HEK293 (cell line): ENCODE data around the gene SHC3.

Source experiments
- CTCF ChIA-PET: fragments of 350-600 bp; formaldehyde crosslinking; extraction: SDS; loops from one replicate; lab custom pipeline; 2021; ENCODE audit warnings: antibody characterized with exemption; lab: Yijun Ruan, JAX
- POLR2A ChIA-PET: fragments of 300-600 bp; formaldehyde crosslinking; extraction: SDS; loops from one replicate; lab custom pipeline; 2020; ENCODE audit warnings: antibody characterized with exemption, inconsistent platforms; lab: Yijun Ruan, JAX
- H3K27ac ChIP-seq: fragments of 200-500 bp; sonication (Bioruptor generic); 2 replicates; pipeline ENCODE4 v1.5.1; 2014; ENCODE audit warnings: low read depth, low read length, control low read depth, inconsistent platforms; ENCODE audit errors: extremely low read depth
- H3K36me3 ChIP-seq, 2 experiments: fragments of 200-500 bp in 1 of 2; sonication (Bioruptor generic) in 1 of 2; 1 replicate in 1 of 2; 2 replicates in 1 of 2; pipeline ENCODE4 v1.5.1; 2014 to 2017; ENCODE audit warnings: inconsistent platforms in 2 of 2, low read length in 2 of 2; ENCODE audit not compliant: control insufficient read depth in 2 of 2, insufficient read depth in 1 of 2
- H3K4me1 ChIP-seq: fragments of 200-500 bp; sonication (Bioruptor generic); 2 replicates; pipeline ENCODE4 v1.5.1; 2014; ENCODE audit warnings: mild to moderate bottlenecking, low read length, inconsistent platforms; ENCODE audit not compliant: control insufficient read depth, insufficient read depth
- H3K4me3 ChIP-seq: 2 replicates; pipeline ENCODE4 v1.5.1; 2011; ENCODE audit warnings: low read depth, mild to moderate bottlenecking, control low read depth, low read length, moderate library complexity
- H3K9me3 ChIP-seq: fragments of 200-500 bp; sonication (Bioruptor generic); 2 replicates; pipeline ENCODE4 v1.5.1; 2014; ENCODE audit warnings: low read depth, low read length, inconsistent platforms; ENCODE audit not compliant: control insufficient read depth, insufficient read depth
- HOXA7 ChIP-seq: sonication (generic); formaldehyde crosslinking; IDR thresholded peaks from 2 replicates; pipeline ENCODE4 v1.8.1; 2022; ENCODE audit warnings: missing genetic modification reagents, borderline replicate concordance
- IKZF3 ChIP-seq: fragments of 450-650 bp; IDR thresholded peaks from 2 replicates; pipeline ENCODE4 v1.5.0; 2018; ENCODE audit warnings: missing biosample characterization, mild to moderate bottlenecking, missing genetic modification characterization, moderate library complexity
- KLF1 ChIP-seq: fragments of 450-650 bp; formaldehyde crosslinking; IDR thresholded peaks from 2 replicates; pipeline ENCODE4 v1.5.1; 2016; ENCODE audit warnings: missing biosample characterization, missing genetic modification characterization
- OSR2 ChIP-seq: fragments of 450-650 bp; formaldehyde crosslinking; IDR thresholded peaks from 2 replicates; pipeline ENCODE4 v1.5.1; 2016; ENCODE audit warnings: missing biosample characterization, missing genetic modification characterization
- REPIN1 ChIP-seq: fragments of 450-650 bp; formaldehyde crosslinking; IDR thresholded peaks from 2 replicates; pipeline ENCODE4 v1.5.1; 2017; ENCODE audit warnings: missing biosample characterization, missing genetic modification characterization, low read depth
- ZBTB1 ChIP-seq: fragments of 450-650 bp; formaldehyde crosslinking; IDR thresholded peaks from 2 replicates; pipeline ENCODE4 v1.5.1; 2016; ENCODE audit warnings: missing biosample characterization, missing genetic modification characterization
- ZBTB17 ChIP-seq: fragments of 450-650 bp; formaldehyde crosslinking; IDR thresholded peaks from 2 replicates; pipeline ENCODE4 v1.5.1; 2016; ENCODE audit warnings: missing biosample characterization, missing genetic modification characterization
- ZBTB48 ChIP-seq: fragments of 450-650 bp; formaldehyde crosslinking; IDR thresholded peaks from 2 replicates; pipeline ENCODE4 v1.5.1; 2016; ENCODE audit warnings: missing biosample characterization, missing genetic modification characterization
- ZBTB6 ChIP-seq: fragments of 450-650 bp; formaldehyde crosslinking; IDR thresholded peaks from 2 replicates; pipeline ENCODE4 v1.5.1; 2017; ENCODE audit warnings: missing biosample characterization, missing genetic modification characterization
- ZBTB7A ChIP-seq: fragments of 450-650 bp; formaldehyde crosslinking; IDR thresholded peaks from 2 replicates; pipeline ENCODE4 v1.5.1; 2016; ENCODE audit warnings: low read depth, missing biosample characterization, missing genetic modification characterization
- ZFP41 ChIP-seq: fragments of 450-650 bp; formaldehyde crosslinking; IDR thresholded peaks from 2 replicates; pipeline ENCODE4 v1.5.1; 2016; ENCODE audit warnings: missing biosample characterization, missing genetic modification characterization, borderline replicate concordance
- ZNF19 ChIP-seq: fragments of 450-650 bp; formaldehyde crosslinking; IDR thresholded peaks from 2 replicates; pipeline ENCODE4; 2016; ENCODE audit warnings: missing biosample characterization, missing genetic modification characterization, low read depth
- ZNF2 ChIP-seq: fragments of 450-650 bp; formaldehyde crosslinking; IDR thresholded peaks from 2 replicates; pipeline ENCODE4 v1.5.1; 2016; ENCODE audit warnings: missing biosample characterization, missing genetic modification characterization
- ZNF302 ChIP-seq: fragments of 450-650 bp; formaldehyde crosslinking; IDR thresholded peaks from 2 replicates; pipeline ENCODE4 v1.5.1; 2016; ENCODE audit warnings: missing biosample characterization, missing genetic modification characterization, low read depth
- ZNF394 ChIP-seq: fragments of 450-650 bp; formaldehyde crosslinking; IDR thresholded peaks from 2 replicates; pipeline ENCODE4 v1.5.1; 2016; ENCODE audit warnings: missing biosample characterization, missing genetic modification characterization, mild to moderate bottlenecking, moderate library complexity, borderline replicate concordance
- ZNF521 ChIP-seq: fragments of 450-650 bp; formaldehyde crosslinking; IDR thresholded peaks from 2 replicates; pipeline ENCODE4 v1.5.1; 2017; ENCODE audit warnings: missing biosample characterization, mild to moderate bottlenecking, missing genetic modification characterization
- ZNF544 ChIP-seq: fragments of 450-650 bp; formaldehyde crosslinking; IDR thresholded peaks from 2 replicates; pipeline ENCODE4 v1.5.0; 2017; ENCODE audit warnings: missing biosample characterization, missing genetic modification characterization
- ZNF549 ChIP-seq: fragments of 450-650 bp; IDR thresholded peaks from 2 replicates; pipeline ENCODE4 v1.5.1; 2018; ENCODE audit warnings: missing biosample characterization, missing genetic modification characterization, mild to moderate bottlenecking, inconsistent platforms, moderate library complexity
- ZNF558 ChIP-seq: fragments of 450-650 bp; formaldehyde crosslinking; IDR thresholded peaks from 2 replicates; pipeline ENCODE4 v1.5.1; 2016; ENCODE audit warnings: missing biosample characterization, missing genetic modification characterization
- ZNF624 ChIP-seq: fragments of 450-650 bp; formaldehyde crosslinking; IDR thresholded peaks from 2 replicates; pipeline ENCODE4 v1.5.1; 2017; ENCODE audit warnings: missing biosample characterization, missing genetic modification characterization
- ZNF792 ChIP-seq: fragments of 450-650 bp; formaldehyde crosslinking; IDR thresholded peaks from 2 replicates; pipeline ENCODE4 v1.5.1; 2016; ENCODE audit warnings: missing biosample characterization, missing genetic modification characterization
- TF ChIP-seq, protein P1 (sequence below): fragments of 450-650 bp; formaldehyde crosslinking; IDR thresholded peaks from 2 replicates; pipeline ENCODE4 v1.5.1; 2016; ENCODE audit warnings: missing biosample characterization, missing genetic modification characterization
- TF ChIP-seq, protein P2 (sequence below): fragments of 450-650 bp; formaldehyde crosslinking; conservative IDR thresholded peaks from 2 replicates; pipeline ENCODE4 v1.5.1; 2016; ENCODE audit warnings: low read depth, missing biosample characterization, missing genetic modification characterization

Gene SHC3

GRCh38 chr9:89144238-89144637 is 34.4 kb downstream of the SHC3 start (continued):
- TF ChIP-seq ZBTB1 (tag by site-specific recombination): no peak

GRCh38 chr9:89143266-89143665 is 35.4 kb downstream of the SHC3 start:
- POLR2A ChIA-PET: no interaction called here
- no peak overlapping the region for H3K4me3 ChIP-seq
- H3K27ac ChIP-seq: no peak overlapping the region
- no peaks in the 10 kb centered on the region for H3K4me1 ChIP-seq
- H3K36me3 ChIP-seq: no peaks in the 10 kb centered on the region
- no peak for TF ChIP-seq IKZF3 (tag by site-specific recombination)
- TF ChIP-seq ZBTB48 (tag by site-specific recombination): no peak
- no peak for TF ChIP-seq ZNF521
- no peak for TF ChIP-seq ZNF549 (tag by site-specific recombination)
- TF ChIP-seq ZNF792 (tag by site-specific recombination): no peak
- no peak for TF ChIP-seq OSR2 (tag by site-specific recombination)
- TF ChIP-seq, all 188 proteins: peak for 0
- CTCF ChIA-PET: no interaction called here
- no peaks in the 10 kb centered on the region for H3K9me3 ChIP-seq

- H3K4me1 ChIP-seq: no peaks in the 10 kb centered on the region
- ChIA-PET POLR2A (no interaction called here), CTCF (no interaction called here)
- no peaks in the 10 kb centered on the region for H3K36me3 ChIP-seq
- no peak for TF ChIP-seq OSR2 (tag by site-specific recombination)
- no peak for TF ChIP-seq ZBTB7A (tag by site-specific recombination)
- no peak for TF ChIP-seq ZNF394 (tag by site-specific recombination)
- TF ChIP-seq KLF1 (tag by site-specific recombination): no peak
- no peak for TF ChIP-seq ZNF302 (tag by site-specific recombination)
- TF ChIP-seq, protein P1, sequence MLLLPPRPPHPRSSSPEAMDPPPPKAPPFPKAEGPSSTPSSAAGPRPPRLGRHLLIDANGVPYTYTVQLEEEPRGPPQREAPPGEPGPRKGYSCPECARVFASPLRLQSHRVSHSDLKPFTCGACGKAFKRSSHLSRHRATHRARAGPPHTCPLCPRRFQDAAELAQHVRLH (tag by site-specific recombination): no peak
- no peak for TF ChIP-seq ZNF558 (tag by site-specific recombination)
- TF ChIP-seq ZNF19: no peak
- no peak for TF ChIP-seq ZFP41 (tag by site-specific recombination)
- no peak overlapping the region for H3K27ac ChIP-seq
- H3K4me3 ChIP-seq: no peak overlapping the region
- no peaks in the 10 kb centered on the region for H3K9me3 ChIP-seq
Measured at GRCh38 chr9:89139455-89139854, 39.2 kb downstream of the SHC3 start.

DNA sequence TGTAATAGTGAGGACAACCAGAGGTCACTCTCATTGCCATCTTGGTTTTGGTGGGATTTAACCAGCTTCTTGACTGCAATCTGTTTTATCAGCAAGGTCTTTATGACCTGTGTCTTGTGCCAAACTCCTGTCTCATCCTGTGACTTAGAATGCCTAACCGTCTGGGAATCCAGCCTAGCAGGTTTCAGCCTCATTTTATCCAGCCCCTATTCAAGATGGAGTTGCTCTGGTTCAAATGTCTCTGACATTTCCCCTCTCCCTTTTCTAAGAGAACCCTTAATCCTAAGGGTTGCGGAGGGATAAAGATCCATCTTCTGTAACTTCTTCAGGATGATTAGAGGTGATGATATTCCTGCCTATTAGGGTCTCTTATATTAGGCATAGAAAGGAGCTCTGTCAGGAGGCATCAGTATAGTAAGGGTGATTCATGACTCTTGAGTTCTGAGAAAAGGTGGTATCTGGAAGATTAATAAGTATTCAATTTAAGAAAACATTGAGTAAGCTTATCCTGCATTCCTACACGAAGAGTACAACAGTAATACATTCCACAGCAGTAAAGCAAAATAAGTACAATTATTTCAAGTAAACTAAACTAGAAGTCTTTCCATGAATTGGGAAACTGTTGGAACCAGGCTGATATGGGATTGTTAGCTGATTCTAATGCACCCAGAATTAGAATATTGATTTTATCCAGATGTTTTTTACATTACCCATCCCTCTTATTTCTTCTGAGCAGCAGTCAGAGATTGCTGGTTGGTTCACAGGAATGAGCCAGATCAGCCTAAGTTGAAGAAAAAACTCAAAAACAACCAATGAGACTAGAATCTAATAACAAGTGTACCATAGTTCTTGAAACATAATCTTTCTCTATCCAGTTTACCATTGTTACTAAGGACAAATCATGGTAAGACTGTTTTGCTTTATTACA is 39.9 kb downstream of the SHC3 start:
- POLR2A ChIA-PET: no interaction called here
- Histone ChIP-seq H3K4me3 (no peak overlapping the region), H3K27ac (no peak overlapping the region), H3K9me3 (no peaks in the 10 kb centered on the region), H3K4me1 (no peaks in the 10 kb centered on the region), H3K36me3 (no peaks in the 10 kb centered on the region)
- CTCF ChIA-PET: interaction anchor here (0.6 kb wide), 1 partner anchor 1709 kb away, joined by 3 read pairs; no protein-coding TSS in a partner anchor
- no peak for TF ChIP-seq ZNF624 (tag by site-specific recombination)
- TF ChIP-seq HOXA7: no peak
- TF ChIP-seq ZNF2 (tag by site-specific recombination): no peak
- no peak for TF ChIP-seq ZNF544 (tag by site-specific recombination)
- no peak for TF ChIP-seq ZBTB6
- TF ChIP-seq, protein P2, sequence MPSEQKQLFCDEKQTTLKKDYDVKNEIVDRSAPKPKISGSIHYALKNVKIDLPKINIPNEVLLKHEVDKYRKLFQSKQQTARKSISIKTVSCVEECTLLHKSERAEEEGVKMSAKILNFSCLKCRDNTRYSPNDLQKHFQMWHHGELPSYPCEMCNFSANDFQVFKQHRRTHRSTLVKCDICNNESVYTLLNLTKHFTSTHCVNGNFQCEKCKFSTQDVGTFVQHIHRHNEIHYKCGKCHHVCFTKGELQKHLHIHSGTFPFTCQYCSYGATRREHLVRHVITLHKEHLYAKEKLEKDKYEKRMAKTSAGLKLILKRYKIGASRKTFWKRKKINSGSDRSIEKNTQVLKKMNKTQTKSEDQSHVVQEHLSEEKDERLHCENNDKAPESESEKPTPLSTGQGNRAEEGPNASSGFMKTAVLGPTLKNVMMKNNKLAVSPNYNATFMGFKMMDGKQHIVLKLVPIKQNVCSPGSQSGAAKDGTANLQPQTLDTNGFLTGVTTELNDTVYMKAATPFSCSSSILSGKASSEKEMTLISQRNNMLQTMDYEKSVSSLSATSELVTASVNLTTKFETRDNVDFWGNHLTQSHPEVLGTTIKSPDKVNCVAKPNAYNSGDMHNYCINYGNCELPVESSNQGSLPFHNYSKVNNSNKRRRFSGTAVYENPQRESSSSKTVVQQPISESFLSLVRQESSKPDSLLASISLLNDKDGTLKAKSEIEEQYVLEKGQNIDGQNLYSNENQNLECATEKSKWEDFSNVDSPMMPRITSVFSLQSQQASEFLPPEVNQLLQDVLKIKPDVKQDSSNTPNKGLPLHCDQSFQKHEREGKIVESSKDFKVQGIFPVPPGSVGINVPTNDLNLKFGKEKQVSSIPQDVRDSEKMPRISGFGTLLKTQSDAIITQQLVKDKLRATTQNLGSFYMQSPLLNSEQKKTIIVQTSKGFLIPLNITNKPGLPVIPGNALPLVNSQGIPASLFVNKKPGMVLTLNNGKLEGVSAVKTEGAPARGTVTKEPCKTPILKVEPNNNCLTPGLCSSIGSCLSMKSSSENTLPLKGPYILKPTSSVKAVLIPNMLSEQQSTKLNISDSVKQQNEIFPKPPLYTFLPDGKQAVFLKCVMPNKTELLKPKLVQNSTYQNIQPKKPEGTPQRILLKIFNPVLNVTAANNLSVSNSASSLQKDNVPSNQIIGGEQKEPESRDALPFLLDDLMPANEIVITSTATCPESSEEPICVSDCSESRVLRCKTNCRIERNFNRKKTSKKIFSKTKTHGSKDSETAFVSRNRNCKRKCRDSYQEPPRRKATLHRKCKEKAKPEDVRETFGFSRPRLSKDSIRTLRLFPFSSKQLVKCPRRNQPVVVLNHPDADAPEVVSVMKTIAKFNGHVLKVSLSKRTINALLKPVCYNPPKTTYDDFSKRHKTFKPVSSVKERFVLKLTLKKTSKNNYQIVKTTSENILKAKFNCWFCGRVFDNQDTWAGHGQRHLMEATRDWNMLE (tag by site-specific recombination): no peak
- TF ChIP-seq REPIN1: no peak
- no peak for TF ChIP-seq ZBTB17 (tag by site-specific recombination)
